ENCODE data around the gene CYP17A1.
"Not testable (repeated sequence)": the region's sequence is repeated elsewhere in the genome, so short reads cannot be mapped to it uniquely, and the experiment has no call there.

CYP17A1 gene

GRCh38 chr10:102835007-102835482 lies 2.2 kb downstream of the CYP17A1 start:
- peak; percentile 87 for DNase-seq

DNA sequence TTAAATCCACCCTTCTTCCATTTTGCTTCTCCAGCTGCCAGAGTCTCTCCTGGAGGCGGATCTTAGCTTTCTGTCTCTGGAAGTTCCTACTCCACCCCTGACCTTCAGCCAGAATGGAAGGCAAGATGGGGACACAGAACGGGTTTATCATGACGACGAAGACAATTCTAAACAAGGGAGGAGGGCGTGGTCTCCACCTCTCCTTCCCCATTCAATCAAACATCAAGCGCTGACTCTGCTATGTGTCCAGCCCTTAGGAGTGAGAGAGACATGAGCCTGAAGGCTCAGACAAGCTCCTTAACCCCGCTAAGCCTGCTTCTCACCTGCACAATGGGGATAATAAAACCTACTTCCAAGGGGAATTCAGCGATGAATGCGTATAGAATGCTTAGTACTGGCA lies 3.1 kb downstream of the CYP17A1 start:
- no peak for DNase-seq

DNA sequence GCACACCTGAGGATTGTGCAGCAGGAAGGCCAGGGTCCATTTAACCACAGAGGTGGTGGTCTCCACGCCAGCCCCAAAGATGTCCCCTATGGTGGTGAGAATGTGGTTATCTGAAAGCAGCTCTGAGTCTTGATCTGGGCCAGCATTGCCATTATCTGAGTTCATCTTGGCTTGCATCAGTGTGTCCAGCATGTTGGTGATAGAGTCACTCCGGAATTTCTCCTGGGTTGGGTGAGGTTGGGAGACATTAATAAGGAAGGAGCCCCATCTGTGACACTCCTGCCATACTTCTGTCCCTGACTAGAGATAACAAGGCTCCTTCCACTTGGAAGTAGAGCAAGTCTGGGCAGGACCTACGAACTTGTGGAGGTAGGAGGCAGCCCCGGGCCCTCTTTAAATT lies 4.2 kb downstream of the CYP17A1 start:
- no peak for DNase-seq

DNA sequence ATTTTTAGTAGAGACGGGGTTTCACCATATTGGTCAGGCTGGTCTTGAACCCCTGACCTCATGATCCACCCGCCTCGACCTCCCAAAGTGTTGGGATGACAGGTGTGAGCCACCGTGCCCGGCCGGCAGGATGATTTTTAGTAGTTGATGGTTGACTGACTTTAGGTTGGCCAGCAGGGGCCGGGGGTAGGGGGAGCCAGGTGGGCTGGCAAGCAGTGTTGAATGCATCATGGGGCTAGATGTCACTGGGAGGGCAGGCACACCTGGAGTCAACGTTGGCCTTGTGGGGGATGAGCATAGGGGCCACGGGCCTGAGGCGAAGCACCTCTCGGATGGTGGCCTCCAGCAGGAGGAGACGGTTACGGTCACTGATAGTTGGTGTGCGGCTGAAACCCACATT lies 5.0 kb downstream of the CYP17A1 start:
- no peak for DNase-seq

DNA sequence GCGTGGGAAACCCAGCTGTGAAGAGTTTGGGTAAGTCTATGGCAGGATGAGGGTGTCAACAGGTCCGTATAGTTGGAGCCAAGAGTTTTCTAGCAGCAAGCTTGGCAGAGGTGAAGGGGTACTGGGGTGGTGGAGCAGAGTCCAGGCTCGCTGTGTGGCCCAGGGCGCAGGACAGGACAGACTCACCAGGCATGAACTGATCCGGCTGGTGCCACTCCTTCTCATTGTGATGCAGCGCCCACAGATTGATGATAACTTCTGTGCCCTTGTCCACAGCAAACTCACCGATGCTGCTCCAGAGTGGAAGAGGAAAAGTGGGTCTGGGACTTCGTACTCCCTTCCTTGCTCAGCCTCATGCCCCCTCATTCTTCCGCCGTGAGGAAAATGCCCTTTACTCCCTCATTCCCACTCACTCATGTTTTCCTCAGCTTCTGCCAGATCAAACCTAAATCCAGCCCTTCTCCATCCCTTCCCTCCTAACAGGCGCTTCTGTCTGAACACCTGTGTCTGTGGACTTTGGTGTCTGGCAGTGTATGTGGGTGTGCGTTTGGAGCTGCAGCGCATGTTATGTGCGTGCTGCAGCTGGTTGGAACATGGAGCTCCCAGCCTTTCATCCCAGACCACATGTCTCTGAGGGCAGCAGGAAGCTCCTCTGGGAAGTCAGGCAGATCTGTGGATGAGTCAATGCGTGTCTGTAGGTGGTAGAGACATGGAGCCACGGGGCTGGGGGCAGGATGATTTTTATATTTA lies 5.7 kb downstream of the CYP17A1 start:
- DNase-seq, result no peak

DNA sequence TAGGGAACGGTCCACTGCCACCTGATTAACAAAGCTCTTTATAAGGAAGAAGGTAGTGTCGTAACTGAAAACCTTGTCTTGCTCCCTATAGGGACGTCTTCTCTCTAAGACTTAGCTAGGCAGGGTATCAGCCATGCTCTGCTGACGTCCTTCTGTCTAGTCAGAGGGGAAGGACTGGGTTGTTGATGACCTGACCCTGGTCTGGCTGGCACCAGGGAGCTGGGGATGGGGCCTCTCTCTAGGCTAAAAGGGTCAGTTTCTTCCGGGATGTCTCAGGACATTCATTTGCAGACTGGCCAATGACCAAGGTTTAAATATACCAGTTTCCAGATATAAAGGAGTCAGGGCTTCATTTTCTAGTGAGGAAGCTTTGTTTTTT lies 9.6 kb downstream of the CYP17A1 start:
- DNase-seq, result no peak

DNA sequence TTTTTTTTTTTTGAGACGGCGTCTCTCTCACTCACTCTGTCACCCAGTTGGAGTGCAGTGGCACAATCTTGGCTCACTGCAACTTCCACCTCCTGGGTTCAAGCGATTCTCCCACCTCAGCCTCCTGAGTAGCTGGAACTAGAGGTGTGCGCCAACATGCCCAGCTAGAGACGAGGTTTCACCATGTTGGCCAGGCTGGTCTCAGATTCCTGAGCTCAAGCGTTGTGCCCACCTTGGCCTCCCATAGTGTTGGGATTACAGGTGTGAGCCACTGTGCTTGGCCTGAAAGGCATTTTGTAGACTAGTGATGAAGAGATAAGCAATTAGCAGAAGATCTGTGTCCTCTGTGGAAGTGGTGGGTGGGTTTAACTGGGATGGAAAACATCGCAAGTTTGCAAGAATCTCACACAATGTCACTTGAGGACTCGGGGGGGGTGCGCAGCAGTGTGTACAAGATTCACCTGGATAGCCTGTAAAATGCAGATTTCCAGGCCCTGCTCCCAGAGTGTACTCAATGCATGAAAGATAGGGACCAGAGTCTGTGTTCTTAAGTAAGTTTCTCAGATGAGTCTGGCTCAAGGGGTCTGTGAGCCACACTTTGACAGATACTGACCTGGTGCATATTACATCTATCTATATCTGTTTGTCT lies 10.9 kb downstream of the CYP17A1 start:
- no peak for DNase-seq

DNA sequence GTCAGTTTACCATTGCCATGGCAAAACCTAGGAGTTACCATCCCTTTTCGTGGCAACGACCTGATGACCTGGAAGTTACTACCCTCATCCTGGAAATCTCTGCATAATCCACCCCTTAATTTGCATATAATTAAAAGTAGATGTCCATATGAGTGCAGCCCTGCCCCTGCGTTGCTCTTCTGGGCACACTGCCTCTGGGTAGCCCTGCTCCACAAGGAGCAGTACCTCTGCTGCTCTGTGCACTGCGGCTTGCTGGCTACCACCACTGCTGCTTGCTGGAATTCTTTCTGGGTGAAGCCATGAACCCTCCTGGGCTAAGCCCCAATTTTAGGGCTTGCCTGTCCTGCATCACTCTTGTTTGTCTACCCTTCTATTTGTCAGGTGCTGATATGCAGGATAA lies 12.5 kb downstream of the CYP17A1 start:
- DNase-seq, result no peak

DNA sequence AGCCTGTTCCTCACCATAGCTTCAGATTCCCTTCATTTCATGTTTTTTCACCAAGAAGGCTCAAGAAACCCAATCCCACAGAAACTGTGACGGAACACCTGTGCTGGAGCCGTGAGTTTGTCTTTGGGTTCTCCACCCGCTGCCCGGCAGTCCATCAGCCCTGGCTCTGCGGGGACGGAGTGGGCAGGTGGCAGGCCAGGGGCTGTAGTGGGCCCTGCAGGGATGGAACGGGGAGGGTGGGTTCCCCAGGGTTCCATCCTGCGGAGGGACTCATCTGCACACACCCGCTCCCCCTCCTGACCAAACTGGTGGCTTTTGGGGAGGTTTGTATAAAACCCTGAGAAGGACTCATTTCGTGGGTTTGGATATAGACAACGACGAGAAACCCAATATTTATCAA lies 15.0 kb downstream of the CYP17A1 start:
- no peak for DNase-seq

DNA sequence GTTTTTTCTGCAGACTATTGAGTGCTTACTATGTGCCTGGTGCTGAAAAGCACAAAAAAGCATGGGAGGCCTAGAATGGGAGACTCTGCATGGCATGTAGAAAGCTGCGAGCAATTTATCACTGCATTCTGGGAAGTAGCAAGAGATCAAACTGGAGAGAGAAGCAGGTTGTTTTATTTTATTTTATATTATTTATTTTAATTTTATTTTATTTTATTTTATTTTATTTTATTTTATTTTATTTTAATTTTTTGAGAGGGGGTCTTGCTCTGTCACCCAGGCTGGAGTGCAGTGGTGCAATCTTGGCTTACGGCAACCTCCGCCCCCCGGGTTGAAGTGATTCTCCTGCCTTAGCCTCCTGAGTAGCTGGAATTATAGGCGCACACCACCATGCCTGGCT lies 17.2 kb downstream of the CYP17A1 start:
- not testable (repeated sequence) for DNase-seq

DNA sequence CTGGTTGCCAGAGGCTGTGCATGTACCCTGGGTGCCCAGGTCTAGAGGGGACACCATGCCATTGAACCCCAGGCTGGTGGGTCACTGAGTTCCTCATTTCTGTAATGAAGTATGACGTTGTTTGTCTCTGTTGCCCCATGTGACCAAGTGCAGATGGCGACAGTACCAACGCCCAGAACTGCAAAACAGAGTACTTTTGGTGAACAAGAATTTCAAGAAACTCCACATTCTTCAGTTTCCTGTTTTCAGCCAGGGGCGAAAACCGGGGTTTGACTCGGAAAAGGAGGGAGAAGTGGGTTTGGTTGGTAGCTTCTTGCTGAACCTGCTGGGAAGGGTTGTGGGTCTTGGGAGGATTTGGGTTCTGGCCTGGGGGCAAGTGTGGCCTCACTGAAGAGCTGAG lies 18.2 kb downstream of the CYP17A1 start:
- no peak for DNase-seq

- no peak for DNase-seq
Observed at GRCh38 chr10:102817175-102817574, 20.0 kb downstream of the CYP17A1 start.

- DNase-seq, result no peak
Observed at GRCh38 chr10:102815790-102816549, 21.2 kb downstream of the CYP17A1 start.

- DNase-seq, result no peak
Observed at GRCh38 chr10:102814873-102815661, 22.1 kb downstream of the CYP17A1 start.

DNA sequence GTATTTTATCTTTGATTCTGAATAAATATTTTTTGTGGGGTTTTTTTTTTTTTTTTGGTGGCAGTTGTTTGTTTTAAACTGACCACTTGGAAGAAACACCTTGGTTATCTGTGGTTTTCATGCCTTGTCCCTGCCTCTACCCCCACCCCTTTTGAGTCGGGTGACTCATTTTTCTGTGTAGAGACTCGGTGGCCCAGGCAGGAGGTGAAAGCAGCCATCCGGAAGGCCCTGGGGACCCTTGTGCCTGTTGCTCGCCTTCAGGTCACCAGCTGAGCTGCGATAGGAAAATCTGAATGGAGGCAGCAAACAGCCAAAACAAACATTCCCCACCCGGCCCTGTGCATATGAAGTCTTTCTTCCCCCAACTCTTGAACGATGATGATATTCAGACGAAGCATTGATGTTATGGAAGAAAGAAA lies 22.8 kb downstream of the CYP17A1 start:
- DNase-seq, result no peak

- DNase-seq, result no peak
Observed at GRCh38 chr10:102813734-102814452, 23.3 kb downstream of the CYP17A1 start.

DNA sequence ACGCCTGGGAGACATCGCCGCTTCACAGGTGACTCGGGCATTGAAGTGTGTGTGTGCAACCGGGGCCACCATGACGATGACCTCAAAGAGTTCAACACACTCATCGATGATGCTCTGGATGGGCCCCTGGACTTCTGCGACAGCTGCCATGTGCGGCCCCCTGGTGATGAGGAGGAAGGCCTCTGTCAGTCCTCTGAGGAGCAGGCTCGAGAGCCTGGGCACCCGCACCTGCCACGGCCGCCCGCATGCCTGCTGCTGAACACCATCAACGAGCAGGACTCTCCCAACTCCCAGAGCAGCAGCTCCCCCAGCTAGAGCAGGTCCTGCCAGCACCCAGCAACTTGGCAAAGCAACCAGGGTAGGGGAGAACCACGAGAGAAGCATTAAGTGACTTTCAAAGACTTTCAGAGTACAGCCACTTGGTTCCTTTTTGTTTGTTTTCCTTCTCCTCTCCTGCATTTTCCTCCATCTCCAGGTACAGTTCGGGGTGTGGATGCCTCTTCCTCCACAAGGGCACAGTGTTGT lies 24.1 kb downstream of the CYP17A1 start:
- DNase-seq, result no peak

- no peak for DNase-seq
Observed at GRCh38 chr10:102812231-102812876, 24.9 kb downstream of the CYP17A1 start.

DNA sequence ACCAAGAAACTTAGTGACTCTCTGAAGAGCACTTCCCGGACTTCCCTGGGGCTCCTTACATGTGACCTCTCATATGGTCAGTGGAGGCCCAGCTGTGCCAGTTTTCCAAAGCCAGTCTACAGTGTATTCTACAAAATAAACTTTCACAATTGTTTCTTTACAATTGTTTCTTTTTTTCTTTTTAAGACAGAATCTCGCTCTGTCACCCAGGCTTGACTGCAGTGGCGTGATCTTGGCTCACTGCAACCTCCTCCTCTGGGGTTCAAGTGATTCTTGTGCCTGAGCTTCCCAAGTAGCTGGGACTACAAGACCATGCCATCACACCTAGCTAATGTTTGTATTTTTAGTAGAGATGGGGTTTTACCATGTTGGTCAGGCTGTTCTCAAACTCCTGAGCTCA lies 25.9 kb downstream of the CYP17A1 start:
- DNase-seq, result no peak

- no peak for DNase-seq
Observed at GRCh38 chr10:102808380-102808779, 28.8 kb downstream of the CYP17A1 start.

DNA sequence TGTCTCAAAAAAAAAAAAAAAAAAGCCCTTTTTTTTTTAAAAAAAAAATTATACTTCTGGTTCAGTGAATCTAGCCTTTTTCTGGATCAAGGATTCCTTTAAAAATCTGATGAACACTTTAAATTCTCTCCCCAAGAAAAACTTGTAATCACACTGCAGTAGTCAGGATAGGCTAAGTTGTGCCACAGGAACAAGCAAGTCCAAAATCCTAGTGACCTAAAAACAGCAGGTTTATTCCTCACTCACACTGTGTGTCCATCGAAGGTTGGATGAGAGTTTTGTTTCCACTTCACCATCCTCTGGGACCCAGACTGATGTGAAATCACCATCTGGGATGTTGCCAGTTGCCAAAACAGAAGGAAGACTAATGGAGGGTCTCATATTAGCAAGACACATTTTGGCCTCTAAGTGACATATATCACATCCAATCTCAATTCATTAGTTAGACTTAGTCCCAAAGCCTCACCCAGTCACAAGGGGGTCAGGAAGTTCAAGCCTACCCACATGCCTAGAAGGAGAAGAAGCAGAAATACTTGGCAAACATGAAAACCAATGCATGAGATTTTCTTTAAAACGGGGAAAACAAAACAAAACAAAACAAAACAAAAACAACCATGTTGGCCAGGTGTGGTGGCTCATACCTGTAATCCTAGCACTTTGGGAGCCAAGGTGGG lies 32.7 kb downstream of the CYP17A1 start:
- DNase-seq, result no peak
